Spinal cord (tissue), 10 donors: ENCODE results near the gene CRACR2B. TPM values are rescaled to one million over a fixed set of nuclear protein-coding genes. Genes with fewer than 3 reads are reported as not detected.

Source experiments
- DNase-seq, 6 donors: peaks; one replicate each; pipeline versions ENCODE4 v3.0.0 to v3.0.0-alpha.2; 2013 to 2015; ENCODE audit warnings: low spot score in 6 of 6, low read depth in 4 of 6
- H3K27ac ChIP-seq: one replicate; pipeline ENCODE4 v1.5.1; 2013; ENCODE audit warnings: low read depth, low read length, control low read depth
- H3K27me3 ChIP-seq: one replicate; pipeline ENCODE4 v1.6.1; 2013; ENCODE audit warnings: low read length; ENCODE audit not compliant: control insufficient read depth, insufficient read depth
- H3K36me3 ChIP-seq: one replicate; pipeline ENCODE4 v1.6.1; 2013; ENCODE audit warnings: low read length; ENCODE audit not compliant: control insufficient read depth, insufficient read depth
- H3K4me1 ChIP-seq: one replicate; pipeline ENCODE4 v1.6.1; 2013; ENCODE audit warnings: low read length; ENCODE audit not compliant: control insufficient read depth, insufficient read depth
- H3K4me3 ChIP-seq: one replicate; pipeline ENCODE4 v1.5.1; 2013; ENCODE audit warnings: low read depth, low read length, control low read depth
- H3K9me3 ChIP-seq: one replicate; pipeline ENCODE4 v1.6.1; 2013; ENCODE audit warnings: low read length; ENCODE audit not compliant: control insufficient read depth, insufficient read depth
- WGBS: methylation state at CpG from one replicate; pipeline ENCODE4 v1.1.5; 2013; ENCODE audit warnings: missing lambda C conversion rate; ENCODE audit not compliant: insufficient coverage; 5-methylcytosine and 5-hydroxymethylcytosine counted together
- polyA plus RNA-seq, 2 donors: library from polyadenylated mRNA; unstranded; fragments of 120-200 nt; gene quantifications; one replicate each; pipeline ENCODE4 v1.2.1, GENCODE V29; 2013; ENCODE audit not compliant: insufficient read length in 2 of 2
- small RNA-seq: library from RNA; depleted of rRNA; stranded (forward); fragments of <200 nt; gene quantifications from one replicate; pipeline ENCODE3, GENCODE V24; 2014; ENCODE audit warnings: low replicate concordance
- total RNA-seq, 2 donors: library from RNA; depleted of rRNA in 1 of 2; stranded (reverse); fragments of 120-200 nt in 1 of 2; fragments of >200 nt in 1 of 2; gene quantifications; one replicate each; pipeline versions ENCODE4 v1.2.3 to v1.2.4, GENCODE V29; 2013 to 2014
- donor health status: healthy.

Gene CRACR2B
- total and polyA plus RNA-seq, 4 donors = 2.4 to 12.1 (median 8.4) TPM

DNA sequence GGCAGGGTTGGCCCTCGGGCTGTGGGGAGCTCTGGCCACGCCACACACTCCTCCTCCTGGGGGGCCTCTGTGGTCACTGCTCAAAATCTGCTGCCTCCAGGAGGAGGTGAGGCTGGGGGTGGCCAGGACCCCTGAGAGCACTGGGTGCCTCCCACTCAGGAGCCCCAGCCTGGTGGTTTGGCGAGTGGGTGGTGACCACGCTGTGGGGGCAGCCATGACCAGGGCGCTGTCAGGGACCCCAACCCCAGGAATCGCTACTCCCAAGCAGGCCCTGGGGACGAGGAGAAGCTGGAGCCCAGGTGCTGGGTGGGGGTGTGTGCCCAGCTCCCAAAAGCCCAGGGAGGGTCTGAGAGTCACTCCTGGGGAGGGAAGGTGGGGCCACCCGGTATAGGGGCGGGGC is 45.1 kb downstream of the CRACR2B start:
- Histone ChIP-seq H3K9me3 (no peaks in the 10 kb centered on the region), H3K36me3 (peaks cover 89% of the 10 kb centered on the region), H3K4me3 (no peak overlapping the region), H3K27ac (no peak overlapping the region), H3K27me3 (no peaks in the 10 kb centered on the region), H3K4me1 (peaks cover 14% of the 10 kb centered on the region)
- WGBS = 92% methylated on average over 8 of the region's 9 CpGs
- no peak for DNase-seq

DNA sequence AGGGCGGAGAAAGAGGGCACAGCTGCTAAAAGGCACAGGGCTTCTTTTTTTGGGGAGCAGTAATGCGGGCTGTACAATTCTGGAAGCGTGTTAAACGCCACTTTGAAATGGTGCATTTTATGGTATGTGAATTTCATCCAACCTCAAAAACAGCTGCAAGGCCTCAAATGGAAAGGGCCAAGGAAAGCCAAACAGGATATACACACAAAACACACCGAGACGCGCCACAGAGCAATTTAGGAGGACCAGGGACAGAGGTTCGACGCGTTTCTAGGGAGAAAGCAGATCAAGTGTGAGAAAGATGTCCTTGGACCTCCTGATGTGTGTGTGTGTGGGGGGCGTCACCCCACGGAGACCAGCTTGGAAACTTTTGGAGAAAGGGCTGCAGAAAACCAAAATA is 46.0 kb downstream of the CRACR2B start:
- DNase-seq = no peak
- peaks cover 86% of the 10 kb centered on the region for H3K36me3 ChIP-seq
- no peaks in the 10 kb centered on the region for H3K27me3 ChIP-seq
- H3K4me3 ChIP-seq = no peak overlapping the region
- H3K4me1 ChIP-seq = peaks cover 14% of the 10 kb centered on the region
- H3K9me3 ChIP-seq = no peaks in the 10 kb centered on the region
- H3K27ac ChIP-seq = no peak overlapping the region
- 75% methylated on average over 6 of the region's 12 CpGs for WGBS

DNA sequence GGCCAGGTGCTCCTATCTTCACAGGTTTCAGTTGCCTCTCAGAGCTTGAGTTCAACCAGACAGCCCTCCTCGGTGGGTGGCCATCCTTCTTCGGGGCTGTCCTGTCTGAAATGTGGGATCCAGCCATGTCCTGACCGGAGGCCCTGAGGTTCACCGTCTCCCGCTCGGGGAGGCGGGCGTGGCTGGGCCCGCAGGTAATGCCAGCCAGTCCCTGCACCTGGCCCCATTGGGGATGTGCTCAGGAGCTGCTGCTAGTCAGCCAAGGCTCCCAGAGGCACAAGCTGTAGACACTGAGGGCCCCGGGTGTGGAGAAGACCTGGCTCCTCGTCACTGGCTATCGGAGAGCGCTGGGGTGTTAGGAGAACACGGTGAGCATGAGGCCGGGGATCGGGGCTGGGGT is 47.5 kb downstream of the CRACR2B start:
- no peak overlapping the region for H3K27ac ChIP-seq
- 96% methylated on average over 16 of the region's 16 CpGs for WGBS

DNA sequence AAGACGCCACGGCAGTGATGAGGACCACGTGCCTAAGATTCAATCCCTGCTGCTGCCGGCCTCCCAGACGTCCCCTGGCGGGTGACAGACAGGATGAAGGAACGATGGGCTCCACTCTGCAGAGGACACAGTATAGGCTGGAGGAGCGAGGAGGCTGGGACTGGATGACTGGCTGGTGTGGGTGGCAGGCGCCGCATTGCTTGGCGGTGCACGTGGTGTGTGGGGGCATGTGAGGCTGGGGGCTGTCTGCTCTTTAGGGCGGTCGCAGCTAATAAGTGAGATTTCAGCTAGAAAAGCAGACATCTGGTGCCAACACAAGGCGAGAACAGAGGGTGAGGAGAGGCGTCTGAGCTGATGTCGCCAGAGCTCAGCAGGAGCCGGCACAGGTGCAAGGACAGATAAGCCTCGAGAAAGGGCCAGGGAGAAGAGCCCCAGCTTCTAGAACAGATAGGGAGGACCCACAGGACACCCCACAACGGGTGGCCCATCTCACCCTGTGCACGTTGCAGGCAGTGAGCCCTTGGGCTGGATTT is 48.1 kb downstream of the CRACR2B start:
- 81% methylated on average over 21 of the region's 21 CpGs for WGBS
- peak in 1 of 6 donors; percentile 55 for DNase-seq

More for the DNA sequence above, 47.5 kb downstream of the CRACR2B start:
- H3K27me3 ChIP-seq = no peaks in the 10 kb centered on the region
- no peaks in the 10 kb centered on the region for H3K9me3 ChIP-seq
- peaks cover 84% of the 10 kb centered on the region for H3K36me3 ChIP-seq
- no peak overlapping the region for H3K4me3 ChIP-seq
- DNase-seq = no peak
- peaks cover 14% of the 10 kb centered on the region for H3K4me1 ChIP-seq

DNA sequence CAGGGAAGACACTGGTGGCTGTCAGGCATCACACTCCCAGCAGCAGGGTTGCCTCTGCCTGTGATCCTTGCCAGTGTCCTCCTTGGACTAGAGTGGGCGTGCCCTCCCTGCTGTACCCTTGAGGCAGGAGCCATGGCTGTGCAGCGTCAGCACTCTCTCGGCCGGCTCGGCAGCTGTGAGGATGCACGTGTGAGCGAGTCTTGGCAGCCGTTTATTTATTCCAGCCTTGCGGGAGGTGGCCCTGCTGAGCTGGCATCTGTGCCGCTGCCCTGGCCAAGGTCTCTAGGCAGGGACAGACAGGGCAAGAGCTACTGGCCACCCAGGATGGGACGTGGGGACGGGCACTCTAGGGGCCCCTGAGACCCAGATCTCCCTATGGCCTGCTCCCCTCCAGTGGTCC is 48.8 kb downstream of the CRACR2B start:
- Histone ChIP-seq H3K36me3 (peaks cover 81% of the 10 kb centered on the region), H3K27ac (no peak overlapping the region), H3K27me3 (no peaks in the 10 kb centered on the region), H3K4me1 (peaks cover 14% of the 10 kb centered on the region), H3K9me3 (no peaks in the 10 kb centered on the region), H3K4me3 (no peak overlapping the region)
- DNase-seq = peak in 2 of 6 donors; percentile 55 to 83
- WGBS = 25% methylated on average over 12 of the region's 12 CpGs

More for the DNA sequence above, 48.1 kb downstream of the CRACR2B start:
- H3K9me3 ChIP-seq = no peaks in the 10 kb centered on the region
- no peaks in the 10 kb centered on the region for H3K27me3 ChIP-seq
- peaks cover 83% of the 10 kb centered on the region for H3K36me3 ChIP-seq
- H3K4me3 ChIP-seq = no peak overlapping the region
- H3K4me1 ChIP-seq = peaks cover 14% of the 10 kb centered on the region
- no peak overlapping the region for H3K27ac ChIP-seq

DNA sequence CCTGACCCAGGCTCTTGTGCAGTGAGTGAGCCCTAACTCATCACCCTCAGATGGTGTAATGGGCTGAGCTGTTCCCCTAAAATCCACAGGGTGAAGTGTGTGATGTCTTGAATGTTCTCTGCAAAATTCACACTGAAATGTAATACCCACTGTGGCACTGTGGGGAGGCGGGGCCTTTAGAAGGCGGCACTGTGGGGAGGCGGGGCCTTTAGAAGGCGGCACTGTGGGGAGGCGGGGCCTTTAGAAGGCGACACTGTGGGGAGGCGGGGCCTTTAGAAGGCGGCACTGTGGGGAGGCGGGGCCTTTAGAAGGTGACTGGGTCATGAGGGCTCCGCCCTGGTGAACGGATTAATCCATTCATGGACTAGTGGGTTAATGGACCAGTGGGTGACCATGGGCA is 49.8 kb downstream of the CRACR2B start:
- Histone ChIP-seq H3K36me3 (peaks cover 82% of the 10 kb centered on the region), H3K27ac (no peak overlapping the region), H3K4me3 (no peak overlapping the region), H3K27me3 (no peaks in the 10 kb centered on the region), H3K4me1 (peaks cover 14% of the 10 kb centered on the region), H3K9me3 (no peaks in the 10 kb centered on the region)
- no peak for DNase-seq
- WGBS = 75% methylated on average over 6 of the region's 11 CpGs

DNA sequence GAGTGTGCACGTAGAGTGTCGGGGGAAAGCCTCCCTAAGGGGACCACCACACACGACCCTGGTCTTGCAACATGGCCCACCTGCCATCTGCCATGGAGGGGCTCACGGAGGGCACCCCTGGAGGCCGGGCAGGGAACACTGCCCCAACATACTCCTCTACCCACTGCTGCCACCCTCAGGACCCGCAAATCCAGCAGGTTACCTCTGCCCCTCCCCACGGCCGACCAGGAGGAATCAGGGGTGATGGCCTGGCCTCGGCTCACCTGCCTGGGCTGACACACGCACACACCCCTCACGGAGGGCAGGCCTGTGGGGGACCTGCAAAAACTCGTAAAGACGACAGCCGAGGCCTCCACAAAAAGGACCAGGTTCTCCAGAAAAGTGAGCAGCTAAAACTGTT is 52.7 kb downstream of the CRACR2B start:
- WGBS = 91% methylated on average over 12 of the region's 14 CpGs
- no peaks in the 10 kb centered on the region for H3K27me3 ChIP-seq
- H3K9me3 ChIP-seq = no peaks in the 10 kb centered on the region
- no peak overlapping the region for H3K4me3 ChIP-seq
- H3K36me3 ChIP-seq = peaks cover 88% of the 10 kb centered on the region
- DNase-seq = no peak
- H3K27ac ChIP-seq = no peak overlapping the region
- peaks cover 14% of the 10 kb centered on the region for H3K4me1 ChIP-seq

Small RNA genes lying within 50 kb of the gene (small RNA-seq; reads per million reads assigned to genes)
- not detected for gene SNORA52

Other genes starting within 250 kb of the CRACR2B start
- 10 to 100 TPM in 1 of 2 donors, 1 to 10 TPM in 1; 3.9 to 16.8 TPM for gene IRF7, start 212.0 kb upstream of the CRACR2B start, total RNA-seq
- gene IRF7, start 212.0 kb upstream of the CRACR2B start, polyA plus RNA-seq = 10 to 100 TPM; 10.4 to 17.1 TPM
- gene CDHR5, start 203.0 kb upstream of the CRACR2B start, total RNA-seq = 1 to 10 TPM in 1 of 2 donors, not detected in 1; 2.5 TPM
- 1 to 10 TPM in 1 of 2 donors, under 1 TPM in 1; 0.71 to 1.5 TPM for gene CDHR5, start 203.0 kb upstream of the CRACR2B start, polyA plus RNA-seq
- gene SCT, start 200.7 kb upstream of the CRACR2B start, total RNA-seq = under 1 TPM in 1 of 2 donors, not detected in 1; 0.88 TPM
- gene SCT, start 200.7 kb upstream of the CRACR2B start, polyA plus RNA-seq = 1 to 10 TPM in 1 of 2 donors, not detected in 1; 1.4 TPM
- gene DRD4, start 190.7 kb upstream of the CRACR2B start, total RNA-seq = under 1 TPM in 1 of 2 donors, not detected in 1; 0.72 TPM
- 1 to 10 TPM; 5.4 to 5.6 TPM for gene DRD4, start 190.7 kb upstream of the CRACR2B start, polyA plus RNA-seq
- 10 to 100 TPM; 45.3 to 77.8 TPM for gene DEAF1, start 132.7 kb upstream of the CRACR2B start, total RNA-seq
- 100 to 1,000 TPM; 230 to 242 TPM for gene DEAF1, start 132.7 kb upstream of the CRACR2B start, polyA plus RNA-seq
- gene TMEM80, start 132.1 kb upstream of the CRACR2B start, total RNA-seq = 10 to 100 TPM; 10.0 to 20.1 TPM
- gene TMEM80, start 132.1 kb upstream of the CRACR2B start, polyA plus RNA-seq = 10 to 100 TPM; 25.8 to 38.9 TPM
- gene EPS8L2, start 121.7 kb upstream of the CRACR2B start, total RNA-seq = 1 to 10 TPM; 4.5 to 8.6 TPM
- gene EPS8L2, start 121.7 kb upstream of the CRACR2B start, polyA plus RNA-seq = 10 to 100 TPM; 11.3 to 15.1 TPM
- 100 to 1,000 TPM; 104 to 124 TPM for gene TALDO1, start 80.5 kb upstream of the CRACR2B start, total RNA-seq
- gene TALDO1, start 80.5 kb upstream of the CRACR2B start, polyA plus RNA-seq = 100 to 1,000 TPM; 158 to 160 TPM
- gene GATD1, start 50.4 kb upstream of the CRACR2B start, total RNA-seq = 10 to 100 TPM; 22.8 to 44.4 TPM
- 100 to 1,000 TPM in 1 of 2 donors, 10 to 100 TPM in 1; 97.4 to 133 TPM for gene GATD1, start 50.4 kb upstream of the CRACR2B start, polyA plus RNA-seq
- gene CEND1, start 37.8 kb upstream of the CRACR2B start, total RNA-seq = 10 to 100 TPM; 13.0 to 23.4 TPM
- 100 to 1,000 TPM; 162 to 176 TPM for gene CEND1, start 37.8 kb upstream of the CRACR2B start, polyA plus RNA-seq
- 10 to 100 TPM; 17.5 to 17.6 TPM for gene SLC25A22, start 29.6 kb upstream of the CRACR2B start, total RNA-seq
- 10 to 100 TPM; 55.0 to 69.2 TPM for gene SLC25A22, start 29.6 kb upstream of the CRACR2B start, polyA plus RNA-seq
- 1 to 10 TPM; 5.4 to 8.9 TPM for gene PIDD1, start 22.7 kb upstream of the CRACR2B start, total RNA-seq
- 10 to 100 TPM; 21.2 to 28.9 TPM for gene PIDD1, start 22.7 kb upstream of the CRACR2B start, polyA plus RNA-seq
- 1,000 to 10,000 TPM in 1 of 2 donors, 100 to 1,000 TPM in 1; 139 to 1,150 TPM for gene RPLP2, start 18.0 kb upstream of the CRACR2B start, total RNA-seq
- gene RPLP2, start 18.0 kb upstream of the CRACR2B start, polyA plus RNA-seq = 100 to 1,000 TPM; 862 to 919 TPM
- gene PNPLA2, start 9.0 kb upstream of the CRACR2B start, total RNA-seq = 10 to 100 TPM in 1 of 2 donors, 1 to 10 TPM in 1; 9.1 to 18.2 TPM
- 10 to 100 TPM; 38.8 to 49.9 TPM for gene PNPLA2, start 9.0 kb upstream of the CRACR2B start, polyA plus RNA-seq
- gene CD151, start 5.0 kb downstream of the CRACR2B start, total RNA-seq = 100 to 1,000 TPM in 1 of 2 donors, 10 to 100 TPM in 1; 71.8 to 185 TPM
- gene CD151, start 5.0 kb downstream of the CRACR2B start, polyA plus RNA-seq = 100 to 1,000 TPM in 1 of 2 donors, 10 to 100 TPM in 1; 95.4 to 134 TPM
- gene POLR2L, start 14.6 kb downstream of the CRACR2B start, total RNA-seq = 100 to 1,000 TPM in 1 of 2 donors, 10 to 100 TPM in 1; 34.7 to 160 TPM
- gene POLR2L, start 14.6 kb downstream of the CRACR2B start, polyA plus RNA-seq = 100 to 1,000 TPM; 118 to 130 TPM
- 100 to 1,000 TPM in 1 of 2 donors, 10 to 100 TPM in 1; 27.2 to 151 TPM for gene TSPAN4, start 14.9 kb downstream of the CRACR2B start, total RNA-seq
- 10 to 100 TPM; 57.4 to 99.8 TPM for gene TSPAN4, start 14.9 kb downstream of the CRACR2B start, polyA plus RNA-seq
- gene CHID1, start 82.9 kb downstream of the CRACR2B start, total RNA-seq = 10 to 100 TPM; 36.1 to 63.0 TPM
- 100 to 1,000 TPM in 1 of 2 donors, 10 to 100 TPM in 1; 98.8 to 105 TPM for gene CHID1, start 82.9 kb downstream of the CRACR2B start, polyA plus RNA-seq
- 10 to 100 TPM; 46.4 to 55.3 TPM for gene AP2A2, start 98.0 kb downstream of the CRACR2B start, total RNA-seq
- gene AP2A2, start 98.0 kb downstream of the CRACR2B start, polyA plus RNA-seq = 100 to 1,000 TPM; 109 to 132 TPM
- not detected for gene MUC6, start 208.8 kb downstream of the CRACR2B start, total RNA-seq
- gene MUC6, start 208.8 kb downstream of the CRACR2B start, polyA plus RNA-seq = 1 to 10 TPM; 1.3 to 2.2 TPM
- gene MUC2, start 247.0 kb downstream of the CRACR2B start, total RNA-seq = not detected
- not detected for gene MUC2, start 247.0 kb downstream of the CRACR2B start, polyA plus RNA-seq